GM19099 (cell line): Measurements from ENCODE around the gene NR6A1.

ENCODE experiments used
- POLR2A ChIP-seq: IDR thresholded peaks from 3 replicates; pipeline ENCODE4 v1.6.1; 2011; ENCODE audit warnings: low read depth; ENCODE audit not compliant: insufficient read length; ENCODE audit errors: extremely low read depth

NR6A1 gene

DNA sequence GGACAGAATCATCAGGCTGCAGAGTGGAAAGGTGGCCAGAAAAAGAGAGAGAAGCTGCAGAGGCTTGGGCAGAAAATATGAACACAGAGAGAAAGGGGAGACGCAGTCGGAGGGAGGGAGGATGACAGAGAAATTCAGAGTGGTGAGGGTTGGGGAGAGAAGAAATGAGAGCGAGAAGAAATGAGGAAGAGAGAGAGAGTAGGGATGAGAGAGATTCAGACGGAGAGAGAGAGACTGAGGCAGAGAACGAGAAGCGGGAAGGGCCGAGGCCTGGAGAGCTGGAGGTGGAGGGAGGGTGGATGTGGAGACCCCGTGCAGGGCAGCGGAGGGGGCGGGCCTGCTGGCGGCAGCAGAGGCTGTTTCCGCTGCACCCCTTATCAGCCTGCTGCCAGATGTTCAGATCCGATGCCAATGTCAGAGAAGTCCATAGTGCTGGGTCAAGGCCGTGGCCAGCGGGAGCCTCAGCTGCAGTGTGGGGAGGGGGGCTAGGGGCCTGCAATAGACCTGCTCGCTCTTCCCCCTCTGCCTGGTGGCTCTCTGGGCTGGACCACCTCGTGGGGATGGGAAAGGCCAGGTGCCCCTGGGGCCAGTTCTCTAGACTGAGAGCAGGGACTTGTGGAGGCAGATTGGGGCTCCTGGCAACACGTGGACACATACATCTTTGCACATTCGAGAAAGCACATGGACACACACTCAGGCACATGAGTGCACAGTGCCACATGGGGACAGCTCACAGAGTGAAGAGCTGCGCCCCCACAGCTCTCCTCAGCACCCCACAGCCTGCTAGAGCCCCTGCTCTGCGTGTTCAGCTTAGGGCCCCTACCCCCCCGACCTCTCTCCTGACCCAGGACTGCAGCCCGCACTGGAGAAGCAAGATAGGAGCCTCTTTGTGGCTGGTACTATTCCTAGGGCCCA is 259.0 kb downstream of the NR6A1 start:
- no peak for TF ChIP-seq POLR2A

DNA sequence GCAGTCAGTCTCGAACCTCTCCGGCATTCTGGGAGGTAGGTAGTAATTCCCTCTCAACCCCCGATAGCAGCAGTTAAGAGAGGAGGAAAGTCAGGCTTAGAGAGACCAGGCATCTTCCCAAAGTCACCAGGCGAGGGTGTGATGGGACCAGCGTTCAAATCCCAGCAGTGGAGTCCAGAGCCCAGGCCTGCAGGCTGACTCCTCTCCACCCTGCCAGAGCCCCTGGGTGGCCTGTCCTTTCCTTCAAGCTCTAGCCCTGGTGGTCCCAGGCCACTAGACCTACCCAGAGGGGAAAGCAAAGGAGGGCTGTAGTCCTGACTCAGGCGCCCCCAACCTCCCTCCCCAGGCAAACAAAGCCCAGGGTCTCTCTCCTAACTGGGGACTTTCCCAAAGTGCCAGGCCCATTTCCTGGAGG is 259.7 kb downstream of the NR6A1 start:
- TF ChIP-seq POLR2A, result no peak

GRCh38 chr9:124510650-124511425 is 260.3 kb downstream of the NR6A1 start:
- no peak for TF ChIP-seq POLR2A

GRCh38 chr9:124507880-124508423 is 263.2 kb downstream of the NR6A1 start:
- TF ChIP-seq POLR2A, result no peak

GRCh38 chr9:124506931-124507879 is 263.9 kb downstream of the NR6A1 start, which contains the start of gene NR5A1:
Gene NR5A1 (minus strand): TSS chr9:124507399. CDS start chr9:124503395, 4,004 bp downstream.
- TF ChIP-seq POLR2A, result no peak

GRCh38 chr9:124506433-124506832 is 264.7 kb downstream of the NR6A1 start:
- no peak for TF ChIP-seq POLR2A

GRCh38 chr9:124505901-124506346 is 265.2 kb downstream of the NR6A1 start:
- TF ChIP-seq POLR2A, result no peak

GRCh38 chr9:124505006-124505900 is 265.9 kb downstream of the NR6A1 start:
- no peak for TF ChIP-seq POLR2A

- TF ChIP-seq POLR2A, result no peak
Measured at GRCh38 chr9:124504530-124505005, 266.5 kb downstream of the NR6A1 start.

- TF ChIP-seq POLR2A, result no peak
Measured at GRCh38 chr9:124503713-124504529, 267.2 kb downstream of the NR6A1 start.

GRCh38 chr9:124502711-124503702 is 268.1 kb downstream of the NR6A1 start:
- TF ChIP-seq POLR2A, result no peak

DNA sequence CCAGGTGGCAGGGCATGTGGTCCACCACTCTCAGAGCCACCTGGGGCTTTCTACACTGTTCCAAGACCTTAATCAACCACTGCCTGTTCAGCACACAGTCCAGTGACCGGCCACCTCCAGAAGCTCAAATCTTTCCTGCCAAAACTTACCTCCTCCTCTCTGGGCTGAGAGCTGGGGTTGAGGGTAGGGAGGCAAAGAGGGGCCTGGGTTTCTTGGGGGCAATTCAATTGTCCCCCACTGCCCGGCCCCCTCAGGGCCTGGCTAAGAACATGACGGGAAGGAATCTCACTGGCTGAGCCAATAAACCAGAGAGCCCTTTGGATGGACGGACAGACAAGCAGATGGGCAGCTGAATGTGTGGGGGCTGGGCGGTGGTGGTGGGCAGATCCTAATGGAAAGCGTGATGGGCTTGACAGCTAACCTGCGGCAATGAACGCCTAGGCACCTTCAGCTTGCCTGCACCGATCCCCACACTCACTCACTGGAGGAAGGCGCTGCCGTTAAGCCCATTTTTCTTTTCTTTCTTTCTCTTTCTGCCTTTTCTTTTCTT is 269.3 kb downstream of the NR6A1 start:
- TF ChIP-seq POLR2A, result no peak
